ENCODE results near the gene MTF1.

DNA sequence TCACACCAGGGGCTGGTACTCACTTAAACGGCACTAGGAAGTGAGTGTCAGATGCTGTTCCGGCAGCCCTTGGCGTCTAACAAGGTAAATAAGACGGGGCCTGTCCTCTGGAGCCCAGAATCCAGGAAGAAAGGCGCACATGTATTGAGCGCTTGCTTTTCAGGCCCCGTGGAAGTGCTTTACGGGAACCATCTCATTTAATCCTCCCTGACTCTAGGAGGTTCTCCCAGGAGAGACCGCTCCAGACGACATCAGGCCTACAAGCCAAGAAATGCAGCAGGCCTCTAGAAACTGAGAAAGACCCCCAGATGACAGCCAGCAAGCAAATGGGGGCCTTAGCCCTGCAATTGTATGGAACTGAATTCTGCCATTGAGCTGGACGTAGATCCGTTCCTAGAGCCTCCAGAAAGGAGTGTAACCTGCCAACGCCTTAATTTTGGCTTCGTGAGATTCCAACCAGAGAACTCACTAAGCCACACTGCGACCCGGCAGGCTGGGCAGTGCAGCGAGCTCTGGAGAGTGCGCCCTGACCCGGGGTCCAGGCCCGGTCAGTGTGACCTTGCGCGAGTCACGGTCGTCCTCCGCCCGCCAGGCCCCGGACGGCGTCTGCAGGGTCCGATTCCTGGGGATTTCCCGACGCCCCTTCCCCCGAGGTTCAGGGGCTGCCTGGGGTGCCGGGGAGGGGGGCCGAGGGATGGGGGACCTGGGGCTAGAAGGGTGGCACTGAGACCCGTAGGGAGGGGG lies 66.3 kb downstream of the MTF1 start:
- TF ChIP-seq, protein P1, sequence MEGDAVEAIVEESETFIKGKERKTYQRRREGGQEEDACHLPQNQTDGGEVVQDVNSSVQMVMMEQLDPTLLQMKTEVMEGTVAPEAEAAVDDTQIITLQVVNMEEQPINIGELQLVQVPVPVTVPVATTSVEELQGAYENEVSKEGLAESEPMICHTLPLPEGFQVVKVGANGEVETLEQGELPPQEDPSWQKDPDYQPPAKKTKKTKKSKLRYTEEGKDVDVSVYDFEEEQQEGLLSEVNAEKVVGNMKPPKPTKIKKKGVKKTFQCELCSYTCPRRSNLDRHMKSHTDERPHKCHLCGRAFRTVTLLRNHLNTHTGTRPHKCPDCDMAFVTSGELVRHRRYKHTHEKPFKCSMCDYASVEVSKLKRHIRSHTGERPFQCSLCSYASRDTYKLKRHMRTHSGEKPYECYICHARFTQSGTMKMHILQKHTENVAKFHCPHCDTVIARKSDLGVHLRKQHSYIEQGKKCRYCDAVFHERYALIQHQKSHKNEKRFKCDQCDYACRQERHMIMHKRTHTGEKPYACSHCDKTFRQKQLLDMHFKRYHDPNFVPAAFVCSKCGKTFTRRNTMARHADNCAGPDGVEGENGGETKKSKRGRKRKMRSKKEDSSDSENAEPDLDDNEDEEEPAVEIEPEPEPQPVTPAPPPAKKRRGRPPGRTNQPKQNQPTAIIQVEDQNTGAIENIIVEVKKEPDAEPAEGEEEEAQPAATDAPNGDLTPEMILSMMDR (conservative IDR thresholded peaks at IDR 0.05): no peak
- TF ChIP-seq EZH2 (IDR thresholded peaks at IDR 0.05; ENCODE audit: low read depth): no peak

Data from PC-9 (cell line).